ENCODE data around the gene RASGRP1. TPM values are rescaled to one million over a fixed set of nuclear protein-coding genes. Genes with fewer than 3 reads are reported as not detected.

The RASGRP1 gene
- total and polyA plus RNA-seq, 7 experiments from 2014 or later, result 77.6 to 182 (median 101) TPM

DNA sequence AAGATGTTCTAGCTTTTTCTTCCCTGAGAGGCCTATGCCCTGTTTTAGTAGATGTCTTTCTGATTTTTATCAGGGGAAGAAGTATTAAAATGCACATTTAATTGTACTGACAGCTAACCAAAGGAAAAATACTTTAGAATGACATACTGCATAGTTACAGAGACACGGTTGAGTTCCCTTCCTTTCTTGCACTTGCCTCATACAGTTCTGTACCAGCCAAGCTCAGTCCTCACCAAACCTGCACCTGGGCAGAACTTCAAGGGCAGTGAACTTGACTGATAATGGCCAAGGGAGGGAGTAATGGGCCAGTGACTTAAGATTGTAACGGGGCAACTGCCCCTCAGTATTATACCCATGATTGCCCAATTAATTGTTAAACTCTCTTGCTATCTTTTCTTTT lies 34.1 kb upstream of the RASGRP1 start:
- H3K36me3 ChIP-seq (ENCODE audit: control insufficient read depth in 2 of 3, insufficient read depth in 3 of 3, low read length in 3 of 3), result no peaks in the 10 kb centered on the region
- H3K9me3 ChIP-seq (ENCODE audit: control insufficient read depth in 2 of 3, low read length in 3 of 3), result no peaks in the 10 kb centered on the region
- ChIA-PET POLR2A (interaction anchor here (0.9 to 1.2 kb wide), 2 partner anchors 13 to 33 kb away, joined by 3 read pairs; no protein-coding TSS in a partner anchor), CTCF (interaction anchor here (0.6 kb wide), 1 partner anchor 23 kb away, joined by 3 read pairs; no protein-coding TSS in a partner anchor)
- H3K27ac ChIP-seq (ENCODE audit: low read depth, low read length), result no peak overlapping the region
- Mint-ChIP-seq H3K27ac (no peak overlapping the region), H3K4me3 (no peak overlapping the region), H3K36me3 (peaks cover 0 to 2% (median 0%) of the 10 kb centered on the region in 5 donors), H3K27me3 (peaks cover 0 to under 1% (median 0%) of the 10 kb centered on the region in 5 donors), H3K4me1 (peaks cover 0 to 13% (median 5%) of the 10 kb centered on the region in 7 donors), H3K9me3 (peaks cover 0 to 3% (median 0%) of the 10 kb centered on the region in 11 donors)
- H3K27me3 ChIP-seq (ENCODE audit: control insufficient read depth in 2 of 2, insufficient read depth in 2 of 2, low read length in 2 of 2), result no peaks in the 10 kb centered on the region
- DNase-seq (no peak), ATAC-seq (no peak)
- no peak overlapping the region for H3K4me3 ChIP-seq (ENCODE audit: low read length)
- intact Hi-C loops (cut with micrococcal nuclease), result loop anchor here in 1 of 2 donors (2.0 kb wide), 1 partner anchor 14 kb away; no protein-coding TSS in a partner anchor
- H3K4me1 ChIP-seq (ENCODE audit: control insufficient read depth in 2 of 2, insufficient read depth in 2 of 2, low read length in 2 of 2), result no peaks in the 10 kb centered on the region

DNA sequence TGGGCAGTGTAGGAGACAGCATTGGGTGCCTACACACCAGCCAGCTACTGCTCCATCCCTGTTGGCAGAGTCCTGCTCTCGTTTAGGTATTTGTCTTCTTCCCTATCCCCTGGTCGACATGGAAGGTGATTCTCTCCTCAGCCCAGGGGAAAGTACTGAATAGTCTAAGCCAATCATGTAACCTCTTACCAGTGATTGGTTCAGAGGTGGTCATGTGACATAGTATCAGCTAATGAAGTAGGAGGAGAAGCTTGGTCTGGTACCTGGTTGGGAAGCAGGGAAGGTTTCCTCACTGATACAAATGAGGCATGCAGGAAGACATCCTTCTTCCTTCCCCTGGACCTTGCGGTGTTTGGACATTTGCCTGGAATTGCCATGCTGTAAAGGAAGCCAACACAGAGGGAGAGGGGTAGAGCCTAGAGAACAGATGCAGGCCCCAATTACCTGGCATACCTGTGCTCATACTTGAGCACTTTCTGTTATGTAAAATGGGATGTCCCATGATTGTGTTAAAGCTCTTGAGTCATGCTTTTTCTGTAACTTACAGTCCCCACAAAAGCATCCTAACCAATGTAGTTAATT lies 32.7 kb upstream of the RASGRP1 start:
- Mint-ChIP-seq H3K36me3 (peaks cover 0 to 2% (median 0%) of the 10 kb centered on the region in 5 donors), H3K27me3 (no peaks in the 10 kb centered on the region), H3K4me3 (no peak overlapping the region), H3K27ac (no peak overlapping the region), H3K9me3 (peaks cover 0 to 3% (median 0%) of the 10 kb centered on the region in 11 donors), H3K4me1 (peaks cover 0 to 18% (median 7%) of the 10 kb centered on the region in 7 donors)
- ChIA-PET POLR2A (interaction anchor here (0.6 to 0.9 kb wide), 2 partner anchors 47 to 52 kb away, joined by 3 read pairs; no protein-coding TSS in a partner anchor), CTCF (interaction anchor here (0.7 kb wide), 1 partner anchor 108 kb away, joined by 3 read pairs; no protein-coding TSS in a partner anchor)
- no peak for ATAC-seq
- intact Hi-C loops (cut with micrococcal nuclease), result no loop called here
- DNase-seq, result no peak
- no peaks in the 10 kb centered on the region for H3K9me3 ChIP-seq (ENCODE audit: control insufficient read depth in 2 of 3, low read length in 3 of 3)
- no peak overlapping the region for H3K4me3 ChIP-seq (ENCODE audit: low read length)
- H3K27me3 ChIP-seq (ENCODE audit: control insufficient read depth in 2 of 2, insufficient read depth in 2 of 2, low read length in 2 of 2), result no peaks in the 10 kb centered on the region
- H3K27ac ChIP-seq (ENCODE audit: low read depth, low read length), result no peak overlapping the region
- H3K4me1 ChIP-seq (ENCODE audit: control insufficient read depth in 2 of 2, insufficient read depth in 2 of 2, low read length in 2 of 2), result no peaks in the 10 kb centered on the region
- no peaks in the 10 kb centered on the region for H3K36me3 ChIP-seq (ENCODE audit: control insufficient read depth in 2 of 3, insufficient read depth in 3 of 3, low read length in 3 of 3)

DNA sequence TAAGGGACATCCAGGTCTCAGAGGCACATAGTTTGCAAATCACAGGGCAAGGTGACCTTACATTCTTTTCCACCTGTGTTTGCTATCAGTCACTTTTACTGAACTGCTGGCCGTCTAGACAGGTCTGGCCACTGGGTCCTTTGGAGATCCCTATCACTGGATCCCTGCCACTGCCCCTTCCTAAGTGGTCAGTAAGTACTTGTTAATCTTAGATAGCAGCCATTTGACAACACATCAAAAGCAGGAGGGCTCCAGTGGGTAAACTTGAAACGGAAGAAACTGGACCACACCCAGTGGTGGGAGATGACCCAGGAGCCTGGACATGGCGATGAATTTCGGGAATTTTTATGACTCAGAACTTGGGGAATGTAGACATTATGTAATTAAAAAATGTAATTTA lies 28.9 kb upstream of the RASGRP1 start:
- no peaks in the 10 kb centered on the region for H3K27me3 ChIP-seq (ENCODE audit: control insufficient read depth in 2 of 2, insufficient read depth in 2 of 2, low read length in 2 of 2)
- ATAC-seq (no peak), DNase-seq (no peak)
- no peak overlapping the region for H3K27ac ChIP-seq (ENCODE audit: low read depth, low read length)
- ChIA-PET POLR2A (no interaction called here), CTCF (interaction anchor here (0.7 kb wide), 1 partner anchor 68 kb away, joined by 3 read pairs; no protein-coding TSS in a partner anchor)
- peaks cover 0 to 34% (median 20%) of the 10 kb centered on the region in 7 donors for H3K4me1 Mint-ChIP-seq
- H3K4me3 ChIP-seq (ENCODE audit: low read length), result no peak overlapping the region
- H3K9me3 ChIP-seq (ENCODE audit: control insufficient read depth in 2 of 3, low read length in 3 of 3), result no peaks in the 10 kb centered on the region
- intact Hi-C loops (cut with micrococcal nuclease), result no loop called here
- H3K36me3 ChIP-seq (ENCODE audit: control insufficient read depth in 2 of 3, insufficient read depth in 3 of 3, low read length in 3 of 3), result no peaks in the 10 kb centered on the region
- peaks cover 0 to 3% (median 0%) of the 10 kb centered on the region in 11 donors for H3K9me3 Mint-ChIP-seq
- no peak overlapping the region for H3K27ac Mint-ChIP-seq
- H3K36me3 Mint-ChIP-seq, result peaks cover 0 to 2% (median 0%) of the 10 kb centered on the region in 5 donors
- H3K4me1 ChIP-seq (ENCODE audit: control insufficient read depth in 2 of 2, insufficient read depth in 2 of 2, low read length in 2 of 2), result no peaks in the 10 kb centered on the region
- H3K4me3 Mint-ChIP-seq, result no peak overlapping the region
- H3K27me3 Mint-ChIP-seq, result no peaks in the 10 kb centered on the region

DNA sequence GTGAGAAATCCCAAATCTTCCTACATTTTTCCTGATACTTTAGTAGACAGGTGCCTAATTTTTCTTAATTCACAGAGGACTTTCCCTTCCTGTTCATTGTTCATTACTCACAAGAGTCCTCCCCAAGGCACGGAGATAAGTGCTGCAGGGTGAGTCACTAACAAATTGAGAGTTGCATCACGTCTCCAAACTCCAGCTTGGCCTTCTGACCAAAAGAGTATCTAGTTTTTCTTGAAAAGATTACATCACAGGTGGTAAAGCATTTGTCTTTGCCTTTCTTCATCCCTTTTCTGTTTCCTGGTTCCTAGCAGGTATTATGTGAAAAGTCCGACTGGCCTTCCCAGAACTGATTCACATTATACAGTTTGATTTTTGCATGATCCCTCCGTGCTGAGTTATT lies 24.9 kb upstream of the RASGRP1 start:
- ChIA-PET POLR2A (interaction anchor here (1.4 kb wide), 1 partner anchor 64 kb away, joined by 5 read pairs; no protein-coding TSS in a partner anchor), CTCF (no interaction called here)
- H3K9me3 Mint-ChIP-seq, result peaks cover 0 to 9% (median 3%) of the 10 kb centered on the region in 11 donors
- no peak overlapping the region for H3K4me3 Mint-ChIP-seq
- peak overlapping the region in 3 of 9 donors; percentile 18 to 51 (median 37) for H3K27ac Mint-ChIP-seq
- no peak overlapping the region for H3K27ac ChIP-seq (ENCODE audit: low read depth, low read length)
- H3K4me3 ChIP-seq (ENCODE audit: low read length), result no peak overlapping the region
- ATAC-seq (no peak), DNase-seq (no peak)
- H3K27me3 ChIP-seq (ENCODE audit: control insufficient read depth in 2 of 2, insufficient read depth in 2 of 2, low read length in 2 of 2), result no peaks in the 10 kb centered on the region
- intact Hi-C loops (cut with micrococcal nuclease), result no loop called here
- peaks cover 4 to 13% of the 10 kb centered on the region in 2 donors for H3K4me1 ChIP-seq (ENCODE audit: control insufficient read depth in 2 of 2, insufficient read depth in 2 of 2, low read length in 2 of 2)
- H3K9me3 ChIP-seq (ENCODE audit: control insufficient read depth in 2 of 3, low read length in 3 of 3), result no peaks in the 10 kb centered on the region
- H3K4me1 Mint-ChIP-seq, result peaks cover 0 to 47% (median 38%) of the 10 kb centered on the region in 7 donors
- H3K36me3 ChIP-seq (ENCODE audit: control insufficient read depth in 2 of 3, insufficient read depth in 3 of 3, low read length in 3 of 3), result no peaks in the 10 kb centered on the region
- peaks cover 0 to 17% (median 4%) of the 10 kb centered on the region in 5 donors for H3K36me3 Mint-ChIP-seq
- no peaks in the 10 kb centered on the region for H3K27me3 Mint-ChIP-seq

DNA sequence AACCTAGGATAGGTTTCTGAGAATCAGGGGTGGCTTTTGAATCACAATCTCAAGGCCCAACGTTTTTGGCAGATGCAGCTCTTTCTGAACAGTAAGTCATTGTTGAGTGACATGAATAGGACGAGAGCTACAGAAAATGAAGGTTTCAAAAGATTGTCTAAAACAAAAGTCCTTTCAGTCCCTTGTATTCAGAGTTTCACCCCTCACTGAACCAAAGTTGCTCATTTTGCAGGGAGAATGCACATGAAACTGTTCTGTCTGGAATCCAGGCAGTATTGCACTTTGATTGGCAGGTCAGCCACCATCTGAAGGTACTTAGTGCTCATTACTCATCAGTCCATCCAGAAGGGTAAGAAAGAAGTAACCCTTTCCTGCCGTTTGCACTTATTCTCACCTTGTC lies 24.1 kb upstream of the RASGRP1 start:
- no peak overlapping the region for H3K27ac ChIP-seq (ENCODE audit: low read depth, low read length)
- no peaks in the 10 kb centered on the region for H3K36me3 ChIP-seq (ENCODE audit: control insufficient read depth in 2 of 3, insufficient read depth in 3 of 3, low read length in 3 of 3)
- H3K27me3 ChIP-seq (ENCODE audit: control insufficient read depth in 2 of 2, insufficient read depth in 2 of 2, low read length in 2 of 2), result no peaks in the 10 kb centered on the region
- Mint-ChIP-seq H3K27me3 (peaks cover 0 to 1% (median 0%) of the 10 kb centered on the region in 5 donors), H3K9me3 (peaks cover 0 to 12% (median 4%) of the 10 kb centered on the region in 11 donors), H3K4me1 (peaks cover 0 to 39% (median 31%) of the 10 kb centered on the region in 7 donors), H3K27ac (peak overlapping the region in 5 of 9 donors; percentile 46 to 82 (median 67)), H3K4me3 (no peak overlapping the region), H3K36me3 (peaks cover 0 to 24% (median 4%) of the 10 kb centered on the region in 5 donors)
- no peaks in the 10 kb centered on the region for H3K9me3 ChIP-seq (ENCODE audit: control insufficient read depth in 2 of 3, low read length in 3 of 3)
- H3K4me1 ChIP-seq (ENCODE audit: control insufficient read depth in 2 of 2, insufficient read depth in 2 of 2, low read length in 2 of 2), result peaks cover 4 to 13% of the 10 kb centered on the region in 2 donors
- ChIA-PET POLR2A (interaction anchor here (0.6 to 1.6 kb wide), 2 partner anchors 23 to 25 kb away, joined by 5 read pairs; no protein-coding TSS in a partner anchor), CTCF (no interaction called here)
- no peak for DNase-seq
- no peak overlapping the region for H3K4me3 ChIP-seq (ENCODE audit: low read length)
- intact Hi-C loops (cut with micrococcal nuclease), result no loop called here
- ATAC-seq, result no peak

DNA sequence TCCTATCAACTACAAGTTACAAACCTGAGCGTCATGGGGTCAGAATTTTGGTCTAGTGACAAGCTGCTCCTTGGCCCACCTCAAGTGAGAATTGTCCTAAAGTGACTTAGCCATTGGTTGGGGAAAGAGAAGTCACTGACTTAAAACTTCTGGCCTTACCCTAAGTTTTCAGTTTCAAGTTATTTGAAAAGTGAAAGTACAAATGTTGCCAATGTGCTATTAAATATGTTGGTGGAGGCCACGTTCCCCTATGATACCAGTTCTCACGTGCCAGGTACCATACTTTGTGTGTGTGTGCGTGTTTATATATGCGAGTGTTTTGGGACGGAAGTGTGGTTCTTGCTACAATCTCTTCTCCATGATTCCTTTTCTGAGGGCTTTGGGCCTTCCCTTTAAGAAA lies 22.6 kb upstream of the RASGRP1 start:
- intact Hi-C loops (cut with micrococcal nuclease), result loop anchor here (2.0 kb wide), 2 partner anchors 22 to 24 kb away; partner anchors contain the start of gene RASGRP1 (in 1 of the 2)
- Histone ChIP-seq H3K27ac (ENCODE audit: low read depth, low read length) (no peak overlapping the region), H3K4me1 (ENCODE audit: control insufficient read depth in 2 of 2, insufficient read depth in 2 of 2, low read length in 2 of 2) (peaks cover 4 to 13% of the 10 kb centered on the region in 2 donors), H3K9me3 (ENCODE audit: control insufficient read depth in 2 of 3, low read length in 3 of 3) (no peaks in the 10 kb centered on the region), H3K27me3 (ENCODE audit: control insufficient read depth in 2 of 2, insufficient read depth in 2 of 2, low read length in 2 of 2) (no peaks in the 10 kb centered on the region), H3K4me3 (ENCODE audit: low read length) (peak overlapping the region; percentile 4), H3K36me3 (ENCODE audit: control insufficient read depth in 2 of 3, insufficient read depth in 3 of 3, low read length in 3 of 3) (no peaks in the 10 kb centered on the region)
- Mint-ChIP-seq H3K4me1 (peaks cover 0 to 35% (median 30%) of the 10 kb centered on the region in 7 donors), H3K4me3 (peak overlapping the region in 8 of 10 donors; percentile 2 to 62 (median 49)), H3K27ac (peak overlapping the region; percentile 62 to 92 (median 82)), H3K27me3 (peaks cover 0 to 4% (median 0%) of the 10 kb centered on the region in 5 donors), H3K36me3 (peaks cover 0 to 33% (median 4%) of the 10 kb centered on the region in 5 donors), H3K9me3 (peaks cover 0 to 17% (median 6%) of the 10 kb centered on the region in 11 donors)
- ATAC-seq (no peak), DNase-seq (peak in 2 of 9 donors; percentile 14 to 16)
- ChIA-PET POLR2A (interaction anchor here (0.9 to 1.6 kb wide), 6 partner anchors 10 to 93 kb away, joined by 3 to 5 read pairs (median 4); no protein-coding TSS in a partner anchor), CTCF (interaction anchor here (0.9 to 2.0 kb wide), 2 partner anchors 23 to 113 kb away, joined by 3 to 5 read pairs; partner anchors contain the start of gene RASGRP1)

Measured in naive thymus-derived CD4-positive, alpha-beta T cell (primary cell).